Natural killer cell (primary cell): ENCODE data around the gene ATM. TPM values are rescaled to one million over a fixed set of nuclear protein-coding genes. Genes with fewer than 3 reads are reported as not detected.
"Not testable (repeated sequence)": the region's sequence is repeated elsewhere in the genome, so short reads cannot be mapped to it uniquely, and the experiment has no call there.

ENCODE experiments used
- ATAC-seq, 3 donors: fragments of 150-1000 bp in 2 of 3; fragments of 200-7000 bp in 1 of 3; cut with Tn5 transposase; 1 replicate in 1 of 3; 2 replicates in 2 of 3; pipeline ENCODE4 v1.10.0; 2021; ENCODE audit warnings: mild to moderate bottlenecking in 2 of 3, moderate library complexity in 2 of 3
- DNase-seq, 2 donors: peaks; one replicate each; pipeline versions ENCODE4 v3.0.0 to v3.0.0-alpha.2; 2013 to 2021; ENCODE audit warnings: mixed read lengths in 1 of 2
- H3K27ac ChIP-seq: one replicate; pipeline ENCODE4 v1.5.1; 2013; ENCODE audit warnings: mild to moderate bottlenecking, low read length
- H3K27me3 ChIP-seq: one replicate; pipeline ENCODE4 v1.6.1; 2013; ENCODE audit warnings: low read length; ENCODE audit not compliant: control insufficient read depth, insufficient read depth
- H3K36me3 ChIP-seq: one replicate; pipeline ENCODE4 v1.6.1; 2013; ENCODE audit warnings: low read length; ENCODE audit not compliant: control insufficient read depth, insufficient read depth
- H3K4me1 ChIP-seq: one replicate; pipeline ENCODE4 v1.6.1; 2013; ENCODE audit warnings: low read length; ENCODE audit not compliant: control insufficient read depth, insufficient read depth
- H3K4me3 ChIP-seq: one replicate; pipeline ENCODE4 v1.5.1; 2013; ENCODE audit warnings: low read length
- H3K9me3 ChIP-seq: one replicate; pipeline ENCODE4 v1.6.1; 2013; ENCODE audit warnings: low read length; ENCODE audit not compliant: control insufficient read depth, insufficient read depth
- H3K27ac Mint-ChIP-seq, 2 donors: one replicate each; pipeline ENCODE4 v1.8.0; 2022; ENCODE audit warnings: mild to moderate bottlenecking in 2 of 2, mixed read lengths in 2 of 2, moderate library complexity in 1 of 2
- H3K27me3 Mint-ChIP-seq, 2 donors: one replicate each; pipeline ENCODE4 v1.8.0; 2022; ENCODE audit warnings: low read depth in 2 of 2, mixed read lengths in 2 of 2
- H3K36me3 Mint-ChIP-seq: one replicate; pipeline ENCODE4 v1.8.0; 2022; ENCODE audit warnings: mixed read lengths
- H3K4me1 Mint-ChIP-seq, 2 donors: one replicate each; pipeline ENCODE4 v1.8.0; 2022; ENCODE audit warnings: mixed read lengths in 2 of 2
- H3K4me3 Mint-ChIP-seq: one replicate; pipeline ENCODE4 v1.8.0; 2022; ENCODE audit warnings: mild to moderate bottlenecking, moderate library complexity, mixed read lengths
- H3K9me3 Mint-ChIP-seq, 2 donors: one replicate each; pipeline ENCODE4 v1.8.0; 2022; ENCODE audit warnings: mixed read lengths in 2 of 2
- CTCF ChIP-seq: fragments of 200-600 bp; IDR thresholded peaks from one replicate; pipeline ENCODE4 v1.8.0; 2022; ENCODE audit warnings: antibody characterized with exemption
- WGBS: methylation state at CpG from one replicate; pipeline ENCODE4 v1.1.7; 2013; ENCODE audit warnings: missing lambda C conversion rate; ENCODE audit not compliant: insufficient coverage; 5-methylcytosine and 5-hydroxymethylcytosine counted together
- intact Hi-C: fragments of 100-400 bp; cut with micrococcal nuclease; formaldehyde crosslinking; loops from one replicate; pipeline ENCODE4 v1.14.2; 2022
- total RNA-seq, 4 donors: library from RNA; stranded (reverse); fragments of 120-200 nt in 1 of 4; gene quantifications; one replicate each; pipeline versions ENCODE4 v1.2.3 to v1.2.4, GENCODE V29; 2013 to 2022

The ATM gene
- total RNA-seq, 3 donors from 2014 or later (not counting 1 experiment from before 2014, with no cell fraction given) = 502 to 568 (median 539) TPM

GRCh38 chr11:108370315-108370714 lies 147.4 kb downstream of the ATM start:
- H3K9me3 ChIP-seq = no peaks in the 10 kb centered on the region
- Mint-ChIP-seq H3K27me3 (no peaks in the 10 kb centered on the region), H3K27ac (peak overlapping the region; percentile 57 to 64), H3K36me3 (peaks cover 7% of the 10 kb centered on the region), H3K4me3 (no peak overlapping the region), H3K4me1 (peaks cover 0 to 5% of the 10 kb centered on the region in 2 donors), H3K9me3 (peaks cover 2% of the 10 kb centered on the region in 2 donors)
- H3K4me3 ChIP-seq = no peak overlapping the region
- H3K27me3 ChIP-seq = no peaks in the 10 kb centered on the region
- no peak overlapping the region for H3K27ac ChIP-seq
- DNase-seq = no peak
- intact Hi-C loops = no loop called here
- no peak for ATAC-seq
- H3K36me3 ChIP-seq = peaks cover 44% of the 10 kb centered on the region
- TF ChIP-seq CTCF = no peak
- H3K4me1 ChIP-seq = no peaks in the 10 kb centered on the region

- Histone ChIP-seq H3K9me3 (no peaks in the 10 kb centered on the region), H3K27ac (no peak overlapping the region), H3K4me1 (no peaks in the 10 kb centered on the region), H3K36me3 (peaks cover 39% of the 10 kb centered on the region), H3K27me3 (no peaks in the 10 kb centered on the region), H3K4me3 (no peak overlapping the region)
- intact Hi-C loops = no loop called here
- no peak for DNase-seq
- Mint-ChIP-seq H3K9me3 (peaks cover 2% of the 10 kb centered on the region in 2 donors), H3K4me3 (no peak overlapping the region), H3K4me1 (peaks cover 0 to 5% of the 10 kb centered on the region in 2 donors), H3K36me3 (peaks cover 7% of the 10 kb centered on the region), H3K27me3 (no peaks in the 10 kb centered on the region), H3K27ac (peak overlapping the region; percentile 51 to 57)
- TF ChIP-seq CTCF = no peak
- 96% methylated on average over 3 of the region's 5 CpGs for WGBS
- no peak for ATAC-seq
Measured at GRCh38 chr11:108370990-108371389, 148.1 kb downstream of the ATM start.

- H3K9me3 ChIP-seq, H3K36me3 Mint-ChIP-seq, H3K27ac ChIP-seq: not testable (repeated sequence)
Measured at GRCh38 chr11:108373505-108373904, 150.6 kb downstream of the ATM start.

GRCh38 chr11:108388576-108388975 lies 165.7 kb downstream of the ATM start:
- no peaks in the 10 kb centered on the region for H3K27me3 ChIP-seq
- 85% methylated on average over 5 of the region's 5 CpGs for WGBS
- H3K4me3 ChIP-seq = no peak overlapping the region
- no peak for TF ChIP-seq CTCF
- DNase-seq (no peak), ATAC-seq (no peak)
- intact Hi-C loops = no loop called here
- H3K27ac ChIP-seq = no peak overlapping the region
- Mint-ChIP-seq H3K4me3 (no peak overlapping the region), H3K36me3 (no peaks in the 10 kb centered on the region), H3K9me3 (no peaks in the 10 kb centered on the region), H3K4me1 (no peaks in the 10 kb centered on the region), H3K27me3 (no peaks in the 10 kb centered on the region), H3K27ac (no peak overlapping the region)
- H3K4me1 ChIP-seq = no peaks in the 10 kb centered on the region
- H3K9me3 ChIP-seq = no peaks in the 10 kb centered on the region
- H3K36me3 ChIP-seq = no peaks in the 10 kb centered on the region

More at GRCh38 chr11:108373505-108373904, 150.6 kb downstream of the ATM start:
- intact Hi-C loops, DNase-seq, H3K4me1 Mint-ChIP-seq, H3K27ac Mint-ChIP-seq, H3K27me3 Mint-ChIP-seq, H3K4me1 ChIP-seq, H3K4me3 ChIP-seq, ATAC-seq, H3K4me3 Mint-ChIP-seq, H3K9me3 Mint-ChIP-seq, H3K27me3 ChIP-seq: not testable (repeated sequence)
- peaks cover 19% of the 10 kb centered on the region for H3K36me3 ChIP-seq
- 94% methylated on average over 24 of the region's 24 CpGs for WGBS
